HG03135 (cell line): ENCODE measurements around the gene MMP25.

Source experiments
- ATAC-seq: cut with Tn5 transposase; IDR thresholded peaks from one replicate; pipeline ENCODE4 v1.9.1; 2021; ENCODE audit warnings: mild to moderate bottlenecking, moderate library complexity; ENCODE audit not compliant: unreplicated experiment

Gene MMP25

GRCh38 chr16:3089717-3090592, 43.6 kb downstream of the MMP25 start:
- ATAC-seq, result no peak

- ATAC-seq, result no peak
Observed at GRCh38 chr16:3091551-3091950, 45.2 kb downstream of the MMP25 start.

- ATAC-seq, result no peak
Observed at GRCh38 chr16:3092501-3092941, 46.2 kb downstream of the MMP25 start.

- no peak for ATAC-seq
Observed at GRCh38 chr16:3094289-3095027, 48.1 kb downstream of the MMP25 start.

GRCh38 chr16:3095869-3096268, 49.5 kb downstream of the MMP25 start:
- peak; percentile 54 for ATAC-seq

GRCh38 chr16:3096362-3096761, 50.0 kb downstream of the MMP25 start:
- ATAC-seq, result no peak

- ATAC-seq, result no peak
Observed at GRCh38 chr16:3097266-3097665, 50.9 kb downstream of the MMP25 start.

GRCh38 chr16:3098459-3099394, 52.4 kb downstream of the MMP25 start, which contains the start of gene ZSCAN10:
ZSCAN10 (minus strand) TSS chr16:3099294; CDS start chr16:3092937, 6,357 bp downstream.
- no peak for ATAC-seq

GRCh38 chr16:3099395-3099731, 53.0 kb downstream of the MMP25 start:
- ATAC-seq, result no peak

GRCh38 chr16:3099732-3100499, 53.6 kb downstream of the MMP25 start:
- peak; percentile 50 for ATAC-seq

GRCh38 chr16:3101018-3101840, 54.9 kb downstream of the MMP25 start:
- ATAC-seq, result no peak

- ATAC-seq, result no peak
Observed at GRCh38 chr16:3101841-3102470, 55.6 kb downstream of the MMP25 start.

GRCh38 chr16:3106205-3106928, 60.0 kb downstream of the MMP25 start:
- ATAC-seq, result peak; percentile 84
